CD4-positive, alpha-beta T cell (primary cell): Measurements from ENCODE around the gene RFNG. TPM values are rescaled to one million over a fixed set of nuclear protein-coding genes. Genes with fewer than 3 reads are reported as not detected.
A peak's percentile ranks its signal among the peaks of the same experiment; 100 is the strongest.

Source experiments
- ATAC-seq: fragments of 200-7000 bp; cut with Tn5 transposase; one replicate; pipeline ENCODE4 v1.10.0; 2022; ENCODE audit warnings: mild to moderate bottlenecking; ENCODE audit not compliant: poor library complexity
- CTCF ChIA-PET: fragments of 350-600 bp; sonication (Branson Sonifier 250); formaldehyde crosslinking; loops from one replicate; lab custom pipeline; 2021; ENCODE audit warnings: antibody characterized with exemption, inconsistent platforms; lab: Charles Lee
- POLR2A ChIA-PET: fragments of 350-600 bp; sonication (Branson Sonifier 250); formaldehyde crosslinking; loops from one replicate; lab custom pipeline; 2021; ENCODE audit warnings: antibody characterized with exemption, inconsistent platforms; lab: Charles Lee
- DNase-seq, 14 experiments: peaks; one replicate each; pipeline ENCODE4 v3.0.0-alpha.2; 2013 to 2020; ENCODE audit warnings: mixed read lengths in 2 of 14
- H3K27ac ChIP-seq, 2 donors: one replicate each; pipeline versions ENCODE4 v1.5.1 to v1.7.0; 2013; ENCODE audit warnings: low read length in 2 of 2, low read depth in 1 of 2, mild to moderate bottlenecking in 1 of 2
- H3K27me3 ChIP-seq, 2 experiments: 1 replicate in 1 of 2; 2 replicates in 1 of 2; pipeline versions ENCODE4 v1.6.1 to v1.7.0; 2013; ENCODE audit warnings: low read length in 2 of 2, control low read depth in 1 of 2, mild to moderate bottlenecking in 1 of 2, moderate library complexity in 1 of 2; ENCODE audit not compliant: insufficient read depth in 2 of 2, control insufficient read depth in 1 of 2
- H3K36me3 ChIP-seq: one replicate; pipeline ENCODE4 v1.6.1; 2013; ENCODE audit warnings: low read length, control low read depth; ENCODE audit not compliant: insufficient read depth
- H3K4me1 ChIP-seq: one replicate; pipeline ENCODE4 v1.6.1; 2013; ENCODE audit warnings: low read length, control low read depth; ENCODE audit not compliant: insufficient read depth
- H3K4me3 ChIP-seq: one replicate; pipeline ENCODE4 v1.5.1; 2013; ENCODE audit warnings: mild to moderate bottlenecking, low read length, moderate library complexity
- H3K9me3 ChIP-seq, 2 experiments: 1 replicate in 1 of 2; 2 replicates in 1 of 2; pipeline versions ENCODE4 v1.6.1 to v1.7.0; 2013; ENCODE audit warnings: low read length in 2 of 2, mild to moderate bottlenecking in 2 of 2, control low read depth in 1 of 2, moderate library complexity in 1 of 2; ENCODE audit not compliant: control insufficient read depth in 1 of 2, insufficient read depth in 1 of 2
- H3K27ac Mint-ChIP-seq: one replicate; pipeline ENCODE4 v1.8.0; 2020; ENCODE audit warnings: mixed read lengths
- H3K27me3 Mint-ChIP-seq: one replicate; pipeline ENCODE4 v1.8.0; 2021; ENCODE audit warnings: mixed read lengths
- H3K36me3 Mint-ChIP-seq: one replicate; pipeline ENCODE4 v1.8.0; 2021; ENCODE audit warnings: low read depth, mixed read lengths
- H3K4me1 Mint-ChIP-seq: one replicate; pipeline ENCODE4 v1.8.0; 2021; ENCODE audit warnings: low read depth, mixed read lengths
- H3K4me3 Mint-ChIP-seq: one replicate; pipeline ENCODE4 v1.8.0; 2020; ENCODE audit warnings: mild to moderate bottlenecking, mixed read lengths
- H3K9me3 Mint-ChIP-seq: one replicate; pipeline ENCODE4 v1.8.0; 2020; ENCODE audit warnings: mixed read lengths
- CTCF ChIP-seq: fragments of 200-600 bp; IDR thresholded peaks from one replicate; pipeline ENCODE4 v1.8.0; 2022; ENCODE audit warnings: antibody characterized with exemption, mild to moderate bottlenecking
- intact Hi-C, 2 experiments: fragments of 100-400 bp; cut with DNase I in 1 of 2; cut with micrococcal nuclease in 1 of 2; formaldehyde crosslinking; loops; one replicate each; pipeline versions ENCODE4 v1.15.1 to v1.9.0; 2023 to 2025; cut with DNase I, micrococcal nuclease
- total RNA-seq, 174 experiments: library from RNA in 2 of 174; stranded (reverse) in 2 of 174; gene quantifications; one replicate each; pipeline ENCODE4 v1.2.3 and lab custom pipeline; 2021 to 2026

Gene RFNG
- total RNA-seq, 2 experiments from 2014 or later: 28.1 to 31.2 TPM

- CTCF ChIA-PET: interaction anchor here (1.3 to 1.6 kb wide), 4 partner anchors 21 to 140 kb away, joined by 3 to 15 read pairs (median 10); no protein-coding TSS in a partner anchor
- peak overlapping the region; percentile 87 for H3K4me3 Mint-ChIP-seq
- Histone ChIP-seq H3K9me3 (no peaks in the 10 kb centered on the region), H3K27me3 (no peaks in the 10 kb centered on the region), H3K27ac (peak overlapping the region; percentile 58 to 73), H3K4me1 (peaks cover 30% of the 10 kb centered on the region), H3K36me3 (peaks cover 18% of the 10 kb centered on the region), H3K4me3 (peak overlapping the region; percentile 54)
- H3K36me3 Mint-ChIP-seq: peaks cover 10% of the 10 kb centered on the region
- DNase-seq (peak in 2 of 14 experiments; percentile 41 to 54), ATAC-seq (no peak)
- H3K27ac Mint-ChIP-seq: peak overlapping the region; percentile 80
- intact Hi-C loops: loop anchor here (1.0 to 10.0 kb wide), 8 partner anchors 27 to 1994 kb away; partner anchors contain the start of genes CENPX (in 1 of the 2), GAA (in 1 of the 2), GPS1 (in 1 of the 2) and LRRC45 (in 1 of the 2)
- no peaks in the 10 kb centered on the region for H3K9me3 Mint-ChIP-seq
- peaks cover 3% of the 10 kb centered on the region for H3K4me1 Mint-ChIP-seq
- no peak for TF ChIP-seq CTCF
- POLR2A ChIA-PET: interaction anchor here (0.6 to 2.9 kb wide), 15 partner anchors 7 to 199 kb away, joined by 3 to 44 read pairs (median 4); partner anchors contain the start of genes DCXR and DUS1L
- no peaks in the 10 kb centered on the region for H3K27me3 Mint-ChIP-seq
Measured at GRCh38 chr17:82098939-82099763, 47.5 kb upstream of the RFNG start.

DNA sequence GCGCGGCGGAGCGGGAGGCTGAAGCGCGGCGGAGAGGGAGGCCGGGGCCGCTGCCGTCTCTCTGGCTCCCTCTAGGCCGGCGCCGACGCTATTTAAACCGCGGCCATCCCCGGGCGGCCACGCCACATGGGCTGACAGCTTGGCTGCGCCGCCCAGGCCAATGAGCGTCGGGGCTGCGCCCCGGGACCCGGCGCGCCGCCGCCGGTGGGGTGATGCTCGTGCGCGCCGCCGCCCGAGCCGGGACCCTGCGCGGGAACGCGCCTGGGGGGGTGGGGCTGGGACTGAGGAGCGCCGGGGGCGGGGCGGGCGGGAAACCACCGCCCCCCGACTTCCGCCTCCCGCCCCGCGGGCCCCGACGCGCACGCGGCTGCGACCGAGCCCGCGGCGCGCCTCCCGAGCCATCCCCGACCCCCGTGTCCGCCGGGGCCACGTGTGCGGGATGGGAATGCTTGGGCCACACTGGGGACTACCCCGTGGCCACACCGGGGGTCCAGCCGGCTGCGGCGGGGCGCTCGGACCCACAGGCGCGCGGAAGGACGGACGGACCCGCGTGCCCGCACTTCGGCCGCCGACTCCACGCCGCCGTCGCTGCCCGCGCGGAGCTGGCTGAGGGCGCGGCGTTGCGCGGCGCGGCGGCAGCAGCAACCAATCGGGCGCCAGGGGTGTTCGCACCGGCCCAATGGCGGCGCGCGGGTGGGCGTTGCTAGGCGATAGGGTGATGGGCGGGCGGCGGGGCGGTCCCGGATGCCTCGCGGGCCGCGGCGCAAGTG, 46.7 kb upstream of the RFNG start, which contains the start of gene FASN:
Gene FASN (minus strand): TSS at position 68 of the 770 bp plus-strand sequence. CDS start 1,791 bp downstream, outside the sequence.
- Histone ChIP-seq H3K9me3 (no peaks in the 10 kb centered on the region), H3K27me3 (no peaks in the 10 kb centered on the region), H3K4me3 (peak within 1 kb of the TSS; percentile 54), H3K36me3 (peaks cover 26% of the 10 kb centered on the region), H3K4me1 (peaks cover 28% of the 10 kb centered on the region), H3K27ac (peak within 1 kb of the TSS; percentile 58 to 73)
- no peaks in the 10 kb centered on the region for H3K9me3 Mint-ChIP-seq
- TF ChIP-seq CTCF: no peak
- ATAC-seq: peak; percentile 77
- intact Hi-C loops: loop anchor here (1.0 to 10.0 kb wide), 8 partner anchors 28 to 1994 kb away; partner anchors contain the start of genes CENPX (in 1 of the 2), GAA (in 1 of the 2), GPS1 (in 1 of the 2) and LRRC45 (in 1 of the 2)
- peak; percentile 80 to 97 (median 91) for DNase-seq
- H3K4me3 Mint-ChIP-seq: peak within 1 kb of the TSS; percentile 83
- POLR2A ChIA-PET: interaction anchor here (0.6 to 2.9 kb wide), 17 partner anchors 8 to 200 kb away, joined by 3 to 44 read pairs (median 4); partner anchors contain the start of genes DCXR and DUS1L
- H3K36me3 Mint-ChIP-seq: peaks cover 11% of the 10 kb centered on the region
- no peaks in the 10 kb centered on the region for H3K27me3 Mint-ChIP-seq
- peaks cover 3% of the 10 kb centered on the region for H3K4me1 Mint-ChIP-seq
- CTCF ChIA-PET: interaction anchor here (0.6 to 1.6 kb wide), 8 partner anchors 8 to 154 kb away, joined by 3 to 15 read pairs (median 4); partner anchors contain the start of gene DCXR
- peak within 1 kb of the TSS; percentile 80 for H3K27ac Mint-ChIP-seq

DNA sequence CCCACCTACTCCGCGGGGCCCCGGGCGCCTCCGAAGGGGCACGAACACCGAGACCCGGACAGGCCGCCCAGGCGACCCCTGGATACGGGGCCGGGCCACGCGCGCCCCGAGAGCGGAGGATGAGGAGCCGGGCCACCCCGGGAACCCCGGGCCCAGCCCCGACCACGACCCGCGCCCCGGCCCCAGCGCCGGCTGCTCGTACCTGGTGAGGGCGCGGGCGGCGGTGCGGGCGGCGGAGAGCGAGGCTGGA, 46.2 kb upstream of the RFNG start:
- H3K27ac ChIP-seq: peak overlapping the region in 1 of 2 donors; percentile 46

More for the DNA sequence above, 46.2 kb upstream of the RFNG start:
- Mint-ChIP-seq H3K4me3 (peak overlapping the region; percentile 74), H3K27ac (no peak overlapping the region), H3K36me3 (peaks cover 14% of the 10 kb centered on the region), H3K27me3 (no peaks in the 10 kb centered on the region), H3K4me1 (peaks cover 3% of the 10 kb centered on the region), H3K9me3 (no peaks in the 10 kb centered on the region)
- intact Hi-C loops: loop anchor here (1.0 to 10.0 kb wide), 8 partner anchors 28 to 1993 kb away; partner anchors contain the start of genes CENPX (in 1 of the 2), GAA (in 1 of the 2), GPS1 (in 1 of the 2) and LRRC45 (in 1 of the 2)
- Histone ChIP-seq H3K27me3 (no peaks in the 10 kb centered on the region), H3K36me3 (peaks cover 31% of the 10 kb centered on the region), H3K4me1 (peaks cover 28% of the 10 kb centered on the region), H3K9me3 (no peaks in the 10 kb centered on the region), H3K4me3 (peak overlapping the region; percentile 51)
- DNase-seq: peak in 1 of 14 experiments; percentile 9
- ChIA-PET CTCF (interaction anchor here (1.0 to 1.6 kb wide), 5 partner anchors 9 to 67 kb away, joined by 3 to 15 read pairs (median 4); partner anchors contain the start of gene DCXR), POLR2A (interaction anchor here (1.1 to 2.9 kb wide), 9 partner anchors 9 to 103 kb away, joined by 3 to 44 read pairs (median 7); partner anchors contain the start of genes DCXR and DUS1L)
- TF ChIP-seq CTCF: no peak
- no peak for ATAC-seq
